Fibroblast of mammary gland (primary cell): Measurements from ENCODE around the gene TFPI2.

Experiments used
- DNase-seq: peaks from one replicate; pipeline ENCODE4 v3.0.0-alpha.2; 2010; ENCODE audit warnings: low read depth
- H3K4me3 ChIP-seq: 2 replicates; pipeline ENCODE4 v1.5.1; 2011; ENCODE audit warnings: low read depth, mild to moderate bottlenecking, low read length, moderate library complexity; ENCODE audit not compliant: control insufficient read depth
- CTCF ChIP-seq: conservative IDR thresholded peaks from 2 replicates; pipeline ENCODE4 v1.5.1; 2011; ENCODE audit warnings: low read depth, low read length, inconsistent platforms; ENCODE audit not compliant: control insufficient read depth, insufficient read depth

Gene TFPI2

DNA sequence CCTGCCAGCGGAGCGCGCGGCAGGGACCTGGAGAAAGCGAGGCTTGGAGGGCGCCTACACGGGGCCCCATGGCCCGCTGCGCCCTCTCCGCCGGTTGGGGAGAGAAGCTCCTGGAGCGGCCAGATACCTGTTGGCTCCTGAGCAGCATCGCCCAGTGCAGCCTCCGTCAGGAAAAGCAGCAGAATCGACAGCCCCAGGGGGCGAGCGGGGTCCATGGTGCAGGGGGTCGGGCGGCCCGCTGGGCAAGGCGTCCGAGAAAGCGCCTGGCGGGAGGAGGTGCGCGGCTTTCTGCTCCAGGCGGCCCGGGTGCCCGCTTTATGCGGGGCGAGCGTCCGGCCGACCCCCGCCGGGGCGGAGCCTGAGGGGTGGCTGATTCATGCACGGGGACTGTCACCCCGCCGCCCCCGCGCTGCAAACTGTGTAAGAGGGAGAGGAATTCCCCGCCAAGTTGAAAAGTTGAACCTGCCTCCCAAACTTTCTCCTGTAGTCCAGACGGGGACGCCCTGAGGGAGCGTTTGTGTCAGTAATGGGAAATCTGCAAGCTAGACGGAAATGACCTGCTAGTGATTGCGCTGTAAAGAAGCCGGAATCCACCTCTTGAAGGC lies at the start of gene TFPI2:
Gene TFPI2 (minus strand): TSS at position 290 of the 605 bp plus-strand sequence. CDS start 75 bp downstream, at position 215.
- peak within 1 kb of the TSS; percentile 79 for H3K4me3 ChIP-seq
- no peak for TF ChIP-seq CTCF
- peak; percentile 73 for DNase-seq

- no peak for TF ChIP-seq CTCF
- no peak overlapping the region for H3K4me3 ChIP-seq
- DNase-seq: no peak
Observed at GRCh38 chr7:93938293-93938692, 47.7 kb upstream of the TFPI2 start.

GRCh38 chr7:93937818-93938217 lies 47.3 kb upstream of the TFPI2 start:
- no peak overlapping the region for H3K4me3 ChIP-seq
- TF ChIP-seq CTCF: no peak
- DNase-seq: no peak

DNA sequence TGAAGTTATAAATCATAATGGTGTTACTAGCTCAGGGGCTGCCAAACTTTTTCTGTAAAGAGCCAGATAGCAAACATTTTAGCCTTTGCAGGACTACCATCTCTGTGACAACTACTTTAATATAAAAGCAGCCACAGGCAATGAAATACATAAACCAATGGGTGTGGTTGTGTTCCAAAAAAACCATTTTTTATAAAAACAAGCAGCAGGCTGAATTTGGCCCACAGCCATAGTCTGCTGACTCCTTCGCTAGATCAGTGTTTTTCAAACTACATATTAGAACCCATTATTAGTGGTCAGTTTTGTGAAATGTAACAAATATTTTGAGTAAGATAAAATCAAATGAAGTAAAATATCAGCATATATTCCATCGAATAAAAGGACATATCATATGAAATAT lies 44.5 kb upstream of the TFPI2 start:
- no peak for TF ChIP-seq CTCF
- no peak overlapping the region for H3K4me3 ChIP-seq
- DNase-seq: no peak

- no peak for DNase-seq
- TF ChIP-seq CTCF: no peak
- H3K4me3 ChIP-seq: no peak overlapping the region
Observed at GRCh38 chr7:93933156-93933555, 42.6 kb upstream of the TFPI2 start.

DNA sequence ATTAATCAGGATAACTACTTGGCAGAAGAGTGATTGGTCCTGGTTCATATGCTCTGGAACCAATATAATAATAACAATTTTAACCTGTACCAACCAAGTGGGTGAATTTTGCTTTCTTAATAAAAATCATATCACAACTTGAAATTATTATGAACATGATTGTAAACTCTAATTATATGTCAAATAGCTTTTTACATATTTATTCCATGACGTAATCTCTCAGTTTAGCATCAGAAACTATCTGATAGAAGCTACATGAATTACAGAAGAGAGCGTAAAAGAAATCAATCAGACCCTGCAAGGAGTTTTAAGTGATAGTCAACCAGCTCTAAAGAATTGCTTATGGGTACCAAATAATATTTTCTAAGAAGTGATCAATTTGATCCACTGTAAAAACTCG lies 41.1 kb upstream of the TFPI2 start:
- no peak for TF ChIP-seq CTCF
- no peak overlapping the region for H3K4me3 ChIP-seq
- DNase-seq: no peak

GRCh38 chr7:93927585-93927984 lies 37.0 kb upstream of the TFPI2 start:
- TF ChIP-seq CTCF: no peak
- H3K4me3 ChIP-seq: no peak overlapping the region
- no peak for DNase-seq
